ENCODE results near the gene AOPEP. TPM values are rescaled to one million over a fixed set of nuclear protein-coding genes. Genes with fewer than 3 reads are reported as not detected.

Gene AOPEP
- total and polyA plus RNA-seq, 9 of the 15 experiments (the other 6 are each of a cell fraction or from before 2014, with no cell fraction given): 4.5 to 19.3 (median 13.5) TPM

- TF ChIP-seq BMI1 (IDR thresholded peaks at IDR 0.05; ENCODE audit: low read length) (no peak), ZNF347 (CRISPR knock-in tag; IDR thresholded peaks at IDR 0.05; ENCODE audit: low read depth) (no peak)
- TF ChIP-seq, protein P1, sequence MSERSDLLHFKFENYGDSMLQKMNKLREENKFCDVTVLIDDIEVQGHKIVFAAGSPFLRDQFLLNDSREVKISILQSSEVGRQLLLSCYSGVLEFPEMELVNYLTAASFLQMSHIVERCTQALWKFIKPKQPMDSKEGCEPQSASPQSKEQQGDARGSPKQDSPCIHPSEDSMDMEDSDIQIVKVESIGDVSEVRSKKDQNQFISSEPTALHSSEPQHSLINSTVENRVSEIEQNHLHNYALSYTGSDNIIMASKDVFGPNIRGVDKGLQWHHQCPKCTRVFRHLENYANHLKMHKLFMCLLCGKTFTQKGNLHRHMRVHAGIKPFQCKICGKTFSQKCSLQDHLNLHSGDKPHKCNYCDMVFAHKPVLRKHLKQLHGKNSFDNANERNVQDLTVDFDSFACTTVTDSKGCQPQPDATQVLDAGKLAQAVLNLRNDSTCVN (CRISPR knock-in tag; IDR thresholded peaks at IDR 0.05): no peak
Measured at GRCh38 chr9:95095641-95096355, 369.3 kb downstream of the AOPEP start (continued).

GRCh38 chr9:95096381-95096780 lies 369.9 kb downstream of the AOPEP start:
- H3K4me1 ChIP-seq (replicated peaks in 1 of 2; ENCODE audit: control insufficient read depth in 2 of 2, insufficient read depth in 2 of 2, low read length in 2 of 2): peaks cover 0 to 25% of the 10 kb centered on the region in 2 experiments; a peak in 3 of 5 replicates

More at GRCh38 chr9:95096381-95096780, 369.9 kb downstream of the AOPEP start:
- in situ Hi-C loops (cut with MboI): no loop called here
- ATAC-seq (peak; percentile 87), FAIRE-seq (no peak), DNase-seq (ENCODE audit: extremely low read depth in 1 of 4, low spot score in 3 of 4) (peak; percentile 18 to 52 (median 46))
- no peak overlapping the region for H2AFZ ChIP-seq (ENCODE audit: low read depth, low read length)
- TF ChIP-seq TCF7L2 (IDR thresholded peaks at IDR 0.05; ENCODE audit: low read depth, low read length) (no peak), POLR2G (IDR thresholded peaks at IDR 0.05; ENCODE audit: low read depth, low read length) (peak; percentile 48; the same call in 1 of the 2 replicates), ATF7 (IDR thresholded peaks at IDR 0.05) (no peak), SNIP1 (IDR thresholded peaks at IDR 0.05; ENCODE audit: low read depth) (no peak), MAZ (CRISPR knock-in tag; conservative IDR thresholded peaks at IDR 0.05 in 1 of 2, IDR thresholded peaks at IDR 0.05 in 1 of 2) (peak in 1 of 2 experiments; percentile 57; a peak in 2 of 4 replicates), SRSF7 (optimal IDR thresholded peaks at IDR 0.05; ENCODE audit: low read depth, low read length) (no peak)
- TF ChIP-seq, protein P2, sequence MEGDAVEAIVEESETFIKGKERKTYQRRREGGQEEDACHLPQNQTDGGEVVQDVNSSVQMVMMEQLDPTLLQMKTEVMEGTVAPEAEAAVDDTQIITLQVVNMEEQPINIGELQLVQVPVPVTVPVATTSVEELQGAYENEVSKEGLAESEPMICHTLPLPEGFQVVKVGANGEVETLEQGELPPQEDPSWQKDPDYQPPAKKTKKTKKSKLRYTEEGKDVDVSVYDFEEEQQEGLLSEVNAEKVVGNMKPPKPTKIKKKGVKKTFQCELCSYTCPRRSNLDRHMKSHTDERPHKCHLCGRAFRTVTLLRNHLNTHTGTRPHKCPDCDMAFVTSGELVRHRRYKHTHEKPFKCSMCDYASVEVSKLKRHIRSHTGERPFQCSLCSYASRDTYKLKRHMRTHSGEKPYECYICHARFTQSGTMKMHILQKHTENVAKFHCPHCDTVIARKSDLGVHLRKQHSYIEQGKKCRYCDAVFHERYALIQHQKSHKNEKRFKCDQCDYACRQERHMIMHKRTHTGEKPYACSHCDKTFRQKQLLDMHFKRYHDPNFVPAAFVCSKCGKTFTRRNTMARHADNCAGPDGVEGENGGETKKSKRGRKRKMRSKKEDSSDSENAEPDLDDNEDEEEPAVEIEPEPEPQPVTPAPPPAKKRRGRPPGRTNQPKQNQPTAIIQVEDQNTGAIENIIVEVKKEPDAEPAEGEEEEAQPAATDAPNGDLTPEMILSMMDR (IDR thresholded peaks at IDR 0.05 in 2 of 3, conservative IDR thresholded peaks at IDR 0.05 in 1 of 3; ENCODE audit: insufficient read depth in 2 of 3, low read depth in 1 of 3, low read length in 3 of 3): peak in 2 of 3 experiments; percentile 25 to 30; a peak in 4 of 6 replicates
- no peak overlapping the region for H3K4me2 ChIP-seq (ENCODE audit: insufficient read depth, low read length)
- H3K4me3 ChIP-seq: no peak overlapping the region
- ChIA-PET POLR2A (interaction anchor here (0.5 kb wide), 1 partner anchor 15 kb away, joined by 3 read pairs; no protein-coding TSS in a partner anchor), CTCF (ENCODE audit: low intra/inter-chr PET ratio) (interaction anchor here (1.2 kb wide), 1 partner anchor 313 kb away, joined by 4 read pairs; no protein-coding TSS in a partner anchor)
- BruUV-seq (replicated peaks): no TSS peak
- H3K27me3 ChIP-seq (ENCODE audit: control insufficient read depth in 2 of 2, insufficient read depth in 2 of 2, low read length in 2 of 2): no peaks in the 10 kb centered on the region
- H3K36me3 ChIP-seq (ENCODE audit: control insufficient read depth, insufficient read depth, low read length): peaks cover 6% of the 10 kb centered on the region; the same call in 1 of the 3 replicates
- intact Hi-C loops (cut with micrococcal nuclease): loop anchor here (10.0 kb wide), 1 partner anchor 312 kb away; no protein-coding TSS in a partner anchor
- H3K79me2 ChIP-seq (ENCODE audit: control insufficient read depth, insufficient read depth, low read length): no peaks in the 10 kb centered on the region
- 45% methylated on average over 8 of the region's 12 CpGs for WGBS (ENCODE audit: insufficient coverage, low coverage, missing lambda C conversion rate)
- H4K20me1 ChIP-seq (replicated peaks; ENCODE audit: control insufficient read depth, insufficient read depth, low read length): peaks cover 4% of the 10 kb centered on the region; the same call in 1 of the 2 replicates
- no peaks in the 10 kb centered on the region for H3K9me3 ChIP-seq (replicated peaks; ENCODE audit: control insufficient read depth, insufficient read depth, low read depth, low read length)
- H3K9ac ChIP-seq (ENCODE audit: insufficient read depth in 1 of 2, low read depth in 2 of 2, low read length in 2 of 2): no peak overlapping the region
- H3K9me1 ChIP-seq (ENCODE audit: control insufficient read depth, insufficient read depth, low read length): no peaks in the 10 kb centered on the region
- H3K27ac ChIP-seq (ENCODE audit: extremely low read depth, low read depth, low read length): no peak overlapping the region

All from K562 (cell line).